Type B pancreatic cell (in vitro differentiated cells): ENCODE data around the gene GHR. TPM values are rescaled to one million over a fixed set of nuclear protein-coding genes. Genes with fewer than 3 reads are reported as not detected.

Source experiments
- DNase-seq: peaks from one replicate; pipeline ENCODE4 v3.0.0; 2021; ENCODE audit warnings: mixed read lengths; ENCODE audit not compliant: unreplicated experiment; ENCODE audit errors: extremely low spot score
- H3K27ac Mint-ChIP-seq: 2 replicates; pipeline ENCODE4 v1.8.0; 2021; ENCODE audit warnings: mild to moderate bottlenecking, mixed read lengths
- H3K27me3 Mint-ChIP-seq: 2 replicates; pipeline ENCODE4 v1.8.0; 2021; ENCODE audit warnings: mixed read lengths
- H3K36me3 Mint-ChIP-seq: 2 replicates; pipeline ENCODE4 v1.8.0; 2021; ENCODE audit warnings: mixed read lengths
- H3K4me1 Mint-ChIP-seq: one replicate; pipeline ENCODE4 v1.8.0; 2021; ENCODE audit warnings: mixed read lengths; ENCODE audit not compliant: unreplicated experiment
- H3K4me3 Mint-ChIP-seq: 2 replicates; pipeline ENCODE4 v1.8.0; 2021; ENCODE audit warnings: mild to moderate bottlenecking, mixed read lengths
- H3K9me3 Mint-ChIP-seq: 2 replicates; pipeline ENCODE4 v1.8.0; 2021; ENCODE audit warnings: mixed read lengths
- CTCF ChIP-seq: fragments of 200-600 bp; sonication (generic); conservative IDR thresholded peaks from 2 replicates; pipeline ENCODE4 v1.5.0; 2021; ENCODE audit warnings: antibody characterized with exemption, mild to moderate bottlenecking
- total RNA-seq: library from RNA; stranded (reverse); gene quantifications from 2 replicates; pipeline ENCODE4 v1.2.1, GENCODE V29; 2021; ENCODE audit warnings: low replicate concordance

The GHR gene
- total RNA-seq, 1 donor from 2014 or later: 2.6 TPM

GRCh38 chr5:42547894-42548293 is 124.7 kb downstream of the GHR start:
- Mint-ChIP-seq H3K9me3 (no peaks in the 10 kb centered on the region), H3K27ac (no peak overlapping the region), H3K36me3 (no peaks in the 10 kb centered on the region), H3K4me3 (no peak overlapping the region), H3K4me1 (no peaks in the 10 kb centered on the region), H3K27me3 (no peaks in the 10 kb centered on the region)
- no peak for TF ChIP-seq CTCF
- DNase-seq: no peak

- no peak for DNase-seq
- Mint-ChIP-seq H3K27me3 (no peaks in the 10 kb centered on the region), H3K27ac (no peak overlapping the region), H3K9me3 (no peaks in the 10 kb centered on the region), H3K4me3 (no peak overlapping the region), H3K4me1 (no peaks in the 10 kb centered on the region), H3K36me3 (no peaks in the 10 kb centered on the region)
- TF ChIP-seq CTCF: no peak
Measured at GRCh38 chr5:42552597-42552996, 129.4 kb downstream of the GHR start.

GRCh38 chr5:42553461-42553860 is 130.2 kb downstream of the GHR start:
- H3K4me3 Mint-ChIP-seq: no peak overlapping the region
- no peaks in the 10 kb centered on the region for H3K9me3 Mint-ChIP-seq
- H3K4me1 Mint-ChIP-seq: no peaks in the 10 kb centered on the region
- H3K27ac Mint-ChIP-seq: no peak overlapping the region
- no peaks in the 10 kb centered on the region for H3K27me3 Mint-ChIP-seq
- H3K36me3 Mint-ChIP-seq: no peaks in the 10 kb centered on the region
- DNase-seq: no peak
- no peak for TF ChIP-seq CTCF

DNA sequence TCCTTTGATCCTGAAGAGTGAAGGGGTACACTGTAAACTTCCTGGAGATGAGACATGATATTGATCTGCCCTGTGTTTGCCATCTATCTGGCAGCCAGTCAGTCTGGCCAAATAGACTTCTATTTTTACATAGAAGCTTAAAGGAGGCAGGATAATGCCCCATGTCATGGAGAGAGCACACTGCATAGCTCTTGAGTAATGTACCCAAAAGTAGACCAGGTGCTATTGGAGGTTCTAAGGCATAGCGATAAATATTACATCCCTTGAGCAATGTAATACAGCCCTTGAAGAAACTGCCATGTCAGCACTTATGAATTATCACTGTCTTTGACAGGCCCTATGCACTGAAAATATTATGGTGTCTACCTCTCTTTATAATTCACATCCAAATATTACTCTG is 131.8 kb downstream of the GHR start:
- Mint-ChIP-seq H3K4me3 (no peak overlapping the region), H3K36me3 (no peaks in the 10 kb centered on the region), H3K4me1 (no peaks in the 10 kb centered on the region), H3K9me3 (no peaks in the 10 kb centered on the region), H3K27ac (no peak overlapping the region), H3K27me3 (no peaks in the 10 kb centered on the region)
- no peak for TF ChIP-seq CTCF
- no peak for DNase-seq

- no peaks in the 10 kb centered on the region for H3K36me3 Mint-ChIP-seq
- no peak for DNase-seq
- TF ChIP-seq CTCF: no peak
- H3K4me1 Mint-ChIP-seq: no peaks in the 10 kb centered on the region
- no peaks in the 10 kb centered on the region for H3K9me3 Mint-ChIP-seq
- no peak overlapping the region for H3K4me3 Mint-ChIP-seq
- H3K27me3 Mint-ChIP-seq: no peaks in the 10 kb centered on the region
- H3K27ac Mint-ChIP-seq: no peak overlapping the region
Measured at GRCh38 chr5:42555797-42556196, 132.6 kb downstream of the GHR start.

- Mint-ChIP-seq H3K4me3 (no peak overlapping the region), H3K4me1 (no peaks in the 10 kb centered on the region), H3K9me3 (no peaks in the 10 kb centered on the region), H3K27ac (no peak overlapping the region), H3K27me3 (no peaks in the 10 kb centered on the region), H3K36me3 (no peaks in the 10 kb centered on the region)
- no peak for TF ChIP-seq CTCF
- no peak for DNase-seq
Measured at GRCh38 chr5:42557689-42558088, 134.4 kb downstream of the GHR start.
